Renal cortex interstitium (tissue), 11 donors: Measurements from ENCODE around the gene FCGR3A. TPM values are rescaled to one million over a fixed set of nuclear protein-coding genes. Genes with fewer than 3 reads are reported as not detected.
"Not testable (repeated sequence)": the region's sequence is repeated elsewhere in the genome, so short reads cannot be mapped to it uniquely, and the experiment has no call there.

Experiments
- DNase-seq, 11 donors: peaks; one replicate each; pipeline ENCODE4 v3.0.0-alpha.2; 2013; ENCODE audit warnings: low read depth in 9 of 11, low spot score in 4 of 11; ENCODE audit errors: extremely low read depth in 1 of 11
- polyA plus RNA-seq, 3 donors: library from polyadenylated mRNA; unstranded; fragments of 120-200 nt; gene quantifications; one replicate each; pipeline ENCODE4 v1.2.1, GENCODE V29; 2013; ENCODE audit not compliant: insufficient read length in 3 of 3

FCGR3A gene
- polyA plus RNA-seq, 3 donors = 1.6 to 2.7 (median 2.6) TPM

- not testable (repeated sequence) for DNase-seq
Observed at GRCh38 chr1:161560960-161561715, 11.5 kb upstream of the FCGR3A start.

- not testable (repeated sequence) for DNase-seq
Observed at GRCh38 chr1:161557506-161558450, 8.2 kb upstream of the FCGR3A start.

- not testable (repeated sequence) for DNase-seq
Observed at GRCh38 chr1:161556990-161557389, 7.4 kb upstream of the FCGR3A start.

DNA sequence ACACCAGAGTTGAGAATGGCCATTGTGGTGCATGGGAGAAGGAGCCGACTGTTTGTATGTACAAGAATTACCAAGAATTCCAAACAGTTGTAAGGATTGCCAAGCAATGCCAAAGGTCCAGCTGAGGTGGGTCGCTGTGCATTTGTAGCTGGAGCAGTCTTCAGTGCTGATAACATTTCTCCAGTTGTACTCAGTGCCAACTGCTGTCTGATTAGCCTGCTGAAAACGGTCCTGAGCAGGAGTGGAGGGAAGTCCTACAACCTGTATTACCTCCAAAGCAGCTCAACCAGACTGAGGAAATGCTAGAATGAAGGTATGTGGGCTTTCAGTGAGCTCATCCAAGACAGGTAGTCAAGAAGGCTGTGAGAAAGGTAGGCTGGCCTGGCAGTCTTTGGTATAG is 6.5 kb upstream of the FCGR3A start:
- not testable (repeated sequence) for DNase-seq

GRCh38 chr1:161554815-161555417 is 5.3 kb upstream of the FCGR3A start:
- DNase-seq = not testable (repeated sequence)

- DNase-seq = not testable (repeated sequence)
Observed at GRCh38 chr1:161554340-161554739, 4.7 kb upstream of the FCGR3A start.

DNA sequence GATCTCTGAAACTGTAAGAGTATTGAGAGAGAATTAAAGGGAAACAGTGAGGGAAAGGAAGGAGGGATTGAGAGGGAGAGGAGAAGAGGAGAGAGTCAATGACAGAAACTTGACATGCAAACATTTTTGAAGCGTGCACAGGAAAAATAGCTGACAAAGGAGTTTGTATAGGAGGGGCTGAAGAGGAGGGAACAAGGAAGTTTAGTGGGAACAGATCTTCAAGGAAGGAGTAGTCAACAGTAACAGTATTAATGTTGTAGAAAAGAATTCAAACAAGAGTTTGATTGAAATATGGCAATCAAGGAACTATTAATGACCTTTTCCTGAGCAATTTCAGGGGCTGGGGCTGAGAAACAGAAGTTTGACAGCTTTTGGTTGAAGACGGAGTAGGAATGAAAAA is 4.0 kb upstream of the FCGR3A start:
- not testable (repeated sequence) for DNase-seq

DNA sequence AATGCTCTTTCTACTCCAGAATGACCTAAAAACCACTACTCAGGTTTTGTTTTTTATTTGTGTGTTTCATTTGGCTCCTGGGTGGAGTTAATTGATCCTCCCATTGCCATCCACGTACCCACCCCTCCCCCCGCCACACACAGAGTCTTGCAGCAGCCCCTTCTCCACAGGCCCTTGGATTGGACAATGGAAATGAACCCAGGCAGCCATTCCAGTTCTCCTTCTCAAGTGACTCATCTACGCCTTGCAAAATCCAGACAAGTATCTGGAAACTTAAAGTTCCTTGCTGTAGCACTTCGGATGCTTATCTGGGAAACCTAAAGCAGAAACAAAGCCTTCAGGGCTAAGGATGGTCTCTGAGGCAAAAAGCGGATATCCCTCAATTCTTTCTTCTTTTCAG is 1.3 kb upstream of the FCGR3A start:
- not testable (repeated sequence) for DNase-seq

GRCh38 chr1:161548749-161549406 is 740 bp downstream of the FCGR3A start:
- not testable (repeated sequence) for DNase-seq

GRCh38 chr1:161547995-161548741 is 1.4 kb downstream of the FCGR3A start:
- DNase-seq = not testable (repeated sequence)

GRCh38 chr1:161545005-161545731 is 4.5 kb downstream of the FCGR3A start:
- DNase-seq = not testable (repeated sequence)

GRCh38 chr1:161543125-161543524 is 6.5 kb downstream of the FCGR3A start:
- not testable (repeated sequence) for DNase-seq

DNA sequence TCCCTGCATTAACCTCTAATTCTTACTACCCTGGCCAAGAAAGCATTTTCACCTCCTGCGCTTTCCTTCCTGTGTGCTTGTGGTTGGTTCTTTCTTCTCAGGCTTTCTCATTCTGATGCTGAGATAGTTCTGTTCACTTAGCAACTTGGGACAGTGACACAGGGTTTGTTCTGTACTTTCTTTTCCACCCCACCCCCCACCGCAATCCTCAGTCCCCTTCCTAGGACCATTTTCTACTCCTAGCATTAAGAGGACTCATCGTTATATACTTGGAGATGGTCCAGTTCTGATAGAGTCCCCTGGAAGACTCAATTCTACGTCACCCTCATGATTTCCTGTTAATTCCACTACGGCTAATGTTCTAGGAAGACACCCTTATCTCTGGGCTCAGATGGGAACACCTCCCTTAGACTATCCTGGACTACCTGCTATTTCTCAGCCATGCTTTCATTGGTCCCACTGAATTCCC is 7.5 kb downstream of the FCGR3A start:
- DNase-seq = not testable (repeated sequence)

GRCh38 chr1:161540570-161540960 is 9.1 kb downstream of the FCGR3A start:
- not testable (repeated sequence) for DNase-seq

- peak in 2 of 11 donors; percentile 38 to 46 for DNase-seq
Observed at GRCh38 chr1:161539731-161540569, 9.7 kb downstream of the FCGR3A start.

DNA sequence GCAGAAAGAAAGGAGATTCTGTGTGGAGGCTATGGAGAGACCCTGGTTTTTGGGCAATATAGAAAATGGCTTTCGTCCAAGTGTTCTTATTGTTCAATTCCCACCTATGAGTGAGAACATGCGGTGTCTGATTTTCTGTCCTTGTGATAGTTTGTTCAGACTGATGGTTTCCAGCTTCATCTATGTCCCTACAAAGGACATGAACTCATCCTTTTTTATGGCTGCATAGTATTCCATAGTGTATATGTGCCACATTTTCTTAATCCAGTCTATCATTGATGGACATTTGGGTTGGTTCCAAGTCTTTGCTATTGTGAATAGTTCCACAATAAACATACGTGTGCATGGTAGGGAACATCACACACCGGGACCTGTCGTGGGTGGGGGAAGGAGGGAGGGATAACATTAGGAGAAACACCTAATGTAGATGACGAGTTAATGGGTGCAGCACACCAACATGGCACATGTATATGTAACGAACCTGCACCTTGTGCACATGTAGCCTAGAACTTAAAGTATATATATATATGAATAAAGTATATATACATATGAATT is 10.6 kb downstream of the FCGR3A start:
- DNase-seq = not testable (repeated sequence)
